Head of caudate nucleus (tissue), 42 donors: ENCODE measurements around the gene BRI3.

Experiments
- DNase-seq, 42 donors: peaks; one replicate each; pipeline versions ENCODE4 v3.0.0 to v3.0.0-alpha.2; 2020 to 2021; ENCODE audit warnings: mixed read lengths in 7 of 42
- intact Hi-C: fragments of 100-400 bp; cut with DNase I; formaldehyde crosslinking; loops from one replicate; pipeline ENCODE4 v1.15.0; 2022

BRI3 gene

GRCh38 chr7:98324782-98325181, 43.3 kb downstream of the BRI3 start:
- DNase-seq = peak in 29 of 42 donors; percentile 7 to 80 (median 49)
- intact Hi-C loops = no loop called here

- intact Hi-C loops = no loop called here
These were observed 47.8 kb downstream of the BRI3 start for GRCh38 chr7:98329100-98329790.

GRCh38 chr7:98329791-98330373, 48.4 kb downstream of the BRI3 start:
- intact Hi-C loops = no loop called here
- no peak for DNase-seq

More at GRCh38 chr7:98329100-98329790, 47.8 kb downstream of the BRI3 start:
- peak in 1 of 42 donors; percentile 9 for DNase-seq

- DNase-seq = peak in 1 of 42 donors; percentile 1
- intact Hi-C loops = no loop called here
These were observed 49.5 kb downstream of the BRI3 start for GRCh38 chr7:98330926-98331529.

- intact Hi-C loops = no loop called here
- no peak for DNase-seq
These were observed 52.6 kb downstream of the BRI3 start for GRCh38 chr7:98334081-98334480.

- intact Hi-C loops = no loop called here
- DNase-seq = no peak
These were observed 54.0 kb downstream of the BRI3 start for GRCh38 chr7:98335411-98335977.

- no peak for DNase-seq
- intact Hi-C loops = no loop called here
These were observed 57.0 kb downstream of the BRI3 start for GRCh38 chr7:98338441-98338840.

- intact Hi-C loops = no loop called here
- DNase-seq = no peak
These were observed 57.6 kb downstream of the BRI3 start for GRCh38 chr7:98339043-98339442.

GRCh38 chr7:98341106-98341505, 59.6 kb downstream of the BRI3 start:
- no peak for DNase-seq
- intact Hi-C loops = no loop called here
